Caco-2 (cell line): ENCODE measurements around the gene DSTN. TPM values are rescaled to one million over a fixed set of nuclear protein-coding genes. Genes with fewer than 3 reads are reported as not detected.

Experiments used
- BruUV-seq: library from RNA; stranded (reverse); fragments of 400-500 nt; replicated peaks from 2 replicates; lab custom pipeline; 2021; lab: Mats Ljungman, UMichigan
- CTCF ChIA-PET: fragments of 300-600 bp; sonication (Branson Sonifier 250); formaldehyde crosslinking; loops from one replicate; lab custom pipeline; 2022; ENCODE audit warnings: antibody characterized with exemption; lab: Charles Lee
- POLR2A ChIA-PET: fragments of 300-600 bp; sonication (Branson Sonifier 250); formaldehyde crosslinking; loops from one replicate; lab custom pipeline; 2022; ENCODE audit warnings: antibody characterized with exemption; lab: Charles Lee
- DNase-seq, 2 experiments: peaks; one replicate each; pipeline versions ENCODE4 v3.0.0 to v3.0.0-alpha.2; 2020 to 2022
- H3K27me3 ChIP-seq: replicated peaks from 2 replicates; pipeline ENCODE4 v1.6.0; 2011; ENCODE audit warnings: low read length; ENCODE audit not compliant: control insufficient read depth, insufficient read depth
- H3K36me3 ChIP-seq: 2 replicates; pipeline ENCODE4 v1.5.1; 2011; ENCODE audit warnings: low read length; ENCODE audit not compliant: control insufficient read depth, insufficient read depth
- H3K4me1 ChIP-seq: fragments of 250-450 bp; sonication (Bioruptor Pico); 2 replicates; pipeline ENCODE4 v1.5.1; 2020; ENCODE audit warnings: mild to moderate bottlenecking
- H3K4me3 ChIP-seq: 2 replicates; pipeline ENCODE4 v1.5.1; 2011; ENCODE audit warnings: low read depth, mild to moderate bottlenecking, control low read depth, low read length
- H3K9me3 ChIP-seq: fragments of 250-450 bp; sonication (Bioruptor Pico); 2 replicates; pipeline ENCODE4 v1.5.1; 2020; ENCODE audit warnings: mild to moderate bottlenecking, moderate library complexity
- H3K27ac Mint-ChIP-seq: one replicate; pipeline ENCODE4 v1.8.0; 2022; ENCODE audit warnings: mixed read lengths; ENCODE audit not compliant: unreplicated experiment
- H3K27me3 Mint-ChIP-seq: one replicate; pipeline ENCODE4 v1.8.0; 2022; ENCODE audit warnings: mixed read lengths; ENCODE audit not compliant: insufficient read depth, unreplicated experiment
- H3K36me3 Mint-ChIP-seq: one replicate; pipeline ENCODE4 v1.8.0; 2022; ENCODE audit warnings: mild to moderate bottlenecking, mixed read lengths; ENCODE audit not compliant: insufficient read depth, unreplicated experiment
- H3K4me1 Mint-ChIP-seq: one replicate; pipeline ENCODE4 v1.8.0; 2022; ENCODE audit warnings: low read depth, mixed read lengths; ENCODE audit not compliant: unreplicated experiment
- H3K4me3 Mint-ChIP-seq: one replicate; pipeline ENCODE4 v1.8.0; 2022; ENCODE audit warnings: mild to moderate bottlenecking, moderate library complexity, mixed read lengths; ENCODE audit not compliant: unreplicated experiment
- H3K9me3 Mint-ChIP-seq: one replicate; pipeline ENCODE4 v1.8.0; 2022; ENCODE audit warnings: mixed read lengths; ENCODE audit not compliant: unreplicated experiment
- CTCF ChIP-seq, 2 experiments: fragments of 200-600 bp in 1 of 2; IDR thresholded peaks; 1 replicate in 1 of 2; 2 replicates in 1 of 2; pipeline versions ENCODE4 v1.5.1 to v1.8.0; 2011 to 2022; ENCODE audit warnings: antibody characterized with exemption in 1 of 2, control low read depth in 1 of 2, inconsistent platforms in 1 of 2, low read depth in 1 of 2, low read length in 1 of 2, mild to moderate bottlenecking in 1 of 2, moderate library complexity in 1 of 2; ENCODE audit not compliant: insufficient read depth in 1 of 2, severe bottlenecking in 1 of 2, unreplicated experiment in 1 of 2
- intact Hi-C: fragments of 100-400 bp; cut with micrococcal nuclease; formaldehyde crosslinking; loops from one replicate; pipeline ENCODE4 v1.10.0; 2022; ENCODE audit not compliant: unreplicated experiment
- total RNA-seq: library from RNA; stranded (reverse); gene quantifications from 2 replicates; pipeline ENCODE4 v1.2.3, GENCODE V29; 2022

Gene DSTN
- total RNA-seq, 1 experiment from 2014 or later: 318 TPM

DNA sequence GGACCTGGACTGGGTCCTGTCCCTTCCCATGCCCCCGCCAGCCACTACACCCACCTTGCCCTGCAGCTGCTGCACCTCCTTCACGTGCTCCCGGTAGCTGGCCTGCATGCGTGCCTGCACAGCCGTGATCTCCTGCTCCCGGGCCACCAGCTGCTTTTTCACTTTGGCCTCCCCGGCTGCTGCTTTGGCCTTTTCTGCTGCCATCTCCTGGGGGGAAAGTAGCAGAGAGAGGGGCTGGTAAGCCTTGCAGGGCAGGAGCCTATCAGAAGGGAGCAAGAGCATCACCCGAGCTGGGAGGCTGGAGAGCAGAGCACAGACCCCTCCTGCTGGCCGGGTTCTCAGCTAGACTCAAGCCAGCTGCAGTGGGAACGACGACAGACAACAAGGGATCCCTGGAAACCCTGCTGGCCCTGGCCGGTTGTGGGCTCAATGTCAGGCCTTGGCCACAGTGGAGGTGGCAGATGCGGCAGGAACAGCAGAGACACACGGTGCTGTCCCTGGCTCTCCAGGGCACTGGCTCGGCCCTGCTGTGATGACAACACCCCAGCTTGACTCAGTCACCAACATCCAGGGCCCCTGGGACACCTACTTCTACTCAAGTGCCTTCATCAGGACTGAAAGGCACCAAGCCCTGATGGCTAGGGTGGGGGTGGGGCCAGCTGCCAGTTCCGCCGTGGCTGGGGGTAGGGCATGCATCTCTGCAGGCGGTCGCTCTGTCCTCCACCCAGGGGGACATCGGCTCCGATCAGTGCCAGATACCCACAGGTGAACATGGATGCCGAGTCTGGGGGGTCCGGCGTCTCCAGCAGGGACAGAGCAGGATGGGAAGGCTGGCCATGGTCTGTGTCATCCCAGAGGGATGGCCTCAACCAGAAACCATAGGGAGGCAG, 66.9 kb downstream of the DSTN start:
- Mint-ChIP-seq H3K4me1 (peaks cover 11% of the 10 kb centered on the region), H3K27ac (peak overlapping the region; percentile 71), H3K9me3 (no peaks in the 10 kb centered on the region), H3K27me3 (no peaks in the 10 kb centered on the region), H3K4me3 (peak overlapping the region; percentile 24), H3K36me3 (peaks cover 99% of the 10 kb centered on the region)
- no peak for DNase-seq
- no TSS peak for BruUV-seq
- no peaks in the 10 kb centered on the region for H3K4me1 ChIP-seq
- no peaks in the 10 kb centered on the region for H3K9me3 ChIP-seq
- H3K36me3 ChIP-seq: peaks cover 32% of the 10 kb centered on the region
- intact Hi-C loops: no loop called here
- POLR2A ChIA-PET: interaction anchor here (0.6 kb wide), 1 partner anchor 948 kb away, joined by 5 read pairs; no protein-coding TSS in a partner anchor
- no peak overlapping the region for H3K4me3 ChIP-seq
- CTCF ChIA-PET: no interaction called here
- no peaks in the 10 kb centered on the region for H3K27me3 ChIP-seq
- TF ChIP-seq CTCF (IDR thresholded peaks at IDR 0.05; ENCODE audit: insufficient read depth in 1 of 2, low read depth in 1 of 2, low read length in 1 of 2, severe bottlenecking in 1 of 2, unreplicated experiment in 1 of 2): no peak

DNA sequence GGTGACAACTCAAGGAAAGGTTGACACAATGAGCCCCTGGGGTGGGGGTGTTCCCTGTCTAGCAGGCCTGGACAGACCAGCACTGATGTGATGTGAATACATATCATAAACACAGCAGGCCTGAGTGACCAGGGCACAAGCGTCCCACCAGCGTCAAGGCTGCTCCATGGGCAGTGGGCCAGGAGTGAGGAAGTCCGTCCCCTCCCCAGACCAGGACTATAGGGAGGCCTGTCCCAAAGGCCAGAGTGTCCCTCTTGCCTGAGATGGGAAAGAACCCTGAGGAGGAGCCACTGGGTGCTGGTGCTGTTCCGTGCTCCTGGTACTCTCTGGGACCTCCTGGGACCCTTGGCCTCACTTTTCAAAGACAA, 67.5 kb downstream of the DSTN start:
- BruUV-seq: no TSS peak
- Mint-ChIP-seq H3K27me3 (no peaks in the 10 kb centered on the region), H3K27ac (no peak overlapping the region), H3K36me3 (peaks cover 99% of the 10 kb centered on the region), H3K4me3 (no peak overlapping the region), H3K4me1 (peaks cover 11% of the 10 kb centered on the region), H3K9me3 (no peaks in the 10 kb centered on the region)
- intact Hi-C loops: no loop called here
- ChIA-PET POLR2A (no interaction called here), CTCF (no interaction called here)
- no peak for TF ChIP-seq CTCF (IDR thresholded peaks at IDR 0.05; ENCODE audit: insufficient read depth in 1 of 2, low read depth in 1 of 2, low read length in 1 of 2, severe bottlenecking in 1 of 2, unreplicated experiment in 1 of 2)
- Histone ChIP-seq H3K9me3 (no peaks in the 10 kb centered on the region), H3K27me3 (no peaks in the 10 kb centered on the region), H3K4me1 (no peaks in the 10 kb centered on the region), H3K36me3 (peaks cover 30% of the 10 kb centered on the region), H3K4me3 (no peak overlapping the region)
- DNase-seq: no peak

DNA sequence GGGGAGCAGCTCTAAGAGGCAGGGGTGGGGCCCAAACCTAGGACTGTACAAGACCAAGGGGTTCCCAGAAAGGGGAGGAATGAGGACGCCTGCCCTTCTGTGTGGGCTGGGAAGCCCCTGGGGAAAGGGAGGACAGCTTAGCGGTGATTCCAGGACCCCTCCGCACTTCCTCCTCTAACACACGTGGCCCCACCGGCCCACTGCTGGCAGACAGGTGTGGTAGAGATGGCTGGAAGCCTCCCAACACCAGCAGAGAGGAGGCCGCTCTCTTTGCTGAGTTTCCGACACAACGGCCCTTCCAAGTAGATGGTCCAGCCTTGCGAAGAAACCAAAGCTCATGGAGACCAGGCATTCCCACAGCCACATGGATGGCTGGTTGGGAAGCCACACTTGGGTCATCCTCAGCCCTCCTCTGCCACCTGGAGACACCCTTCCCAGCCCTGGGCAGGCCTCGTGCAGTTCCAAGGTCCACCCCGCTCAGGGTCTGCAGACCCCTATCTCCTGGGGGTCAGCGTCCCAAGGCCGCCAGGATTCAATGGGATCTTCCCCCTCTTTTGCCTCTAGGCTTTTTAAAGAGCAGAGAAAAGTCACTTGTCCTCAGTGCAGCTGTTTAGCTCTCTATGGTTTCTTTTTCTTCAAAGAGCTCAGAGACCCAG, 68.2 kb downstream of the DSTN start:
- Histone ChIP-seq H3K27me3 (no peaks in the 10 kb centered on the region), H3K36me3 (peaks cover 31% of the 10 kb centered on the region), H3K4me1 (no peaks in the 10 kb centered on the region), H3K9me3 (no peaks in the 10 kb centered on the region), H3K4me3 (no peak overlapping the region)
- intact Hi-C loops: no loop called here
- H3K27ac Mint-ChIP-seq: no peak overlapping the region
- peaks cover 99% of the 10 kb centered on the region for H3K36me3 Mint-ChIP-seq
- no peaks in the 10 kb centered on the region for H3K27me3 Mint-ChIP-seq
- no peak overlapping the region for H3K4me3 Mint-ChIP-seq
- CTCF ChIA-PET: no interaction called here
- BruUV-seq: no TSS peak
- peaks cover 11% of the 10 kb centered on the region for H3K4me1 Mint-ChIP-seq
- POLR2A ChIA-PET: interaction anchor here (0.6 kb wide), 1 partner anchor 90 kb away, joined by 3 read pairs; no protein-coding TSS in a partner anchor
- no peak for TF ChIP-seq CTCF (IDR thresholded peaks at IDR 0.05; ENCODE audit: insufficient read depth in 1 of 2, low read depth in 1 of 2, low read length in 1 of 2, severe bottlenecking in 1 of 2, unreplicated experiment in 1 of 2)
- no peak for DNase-seq
- no peaks in the 10 kb centered on the region for H3K9me3 Mint-ChIP-seq
